ENCODE measurements around the gene WEE2. TPM values are rescaled to one million over a fixed set of nuclear protein-coding genes. Genes with fewer than 3 reads are reported as not detected.

The WEE2 gene
- total RNA-seq, 1 experiment from 2014 or later, result not detected

DNA sequence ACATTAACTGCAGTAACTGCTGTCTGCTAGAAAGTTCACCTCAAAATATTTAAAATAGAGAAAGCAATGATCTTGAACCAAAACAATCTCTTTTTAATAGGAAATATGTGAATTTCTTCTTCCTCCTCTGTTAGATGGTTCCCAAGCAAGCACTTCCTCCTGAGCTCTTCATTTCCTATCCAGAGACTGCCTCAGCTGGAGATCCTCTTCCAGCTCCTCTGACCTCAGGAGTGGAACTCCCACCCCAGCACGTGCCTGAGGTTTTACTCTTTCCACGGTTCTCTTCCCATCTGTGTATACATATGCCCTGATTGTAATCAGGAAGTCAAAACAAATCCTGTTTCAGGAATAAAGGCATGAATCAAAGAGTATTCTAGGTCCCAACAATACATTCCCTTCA lies 11.8 kb upstream of the WEE2 start:
- no peaks in the 10 kb centered on the region for H3K9me2 ChIP-seq (ENCODE audit: insufficient read depth)
- no peak overlapping the region for H3K9ac ChIP-seq (ENCODE audit: low read length)
- H3K27me3 ChIP-seq (ENCODE audit: insufficient read depth, low read length), result no peaks in the 10 kb centered on the region
- H3K4me1 ChIP-seq (ENCODE audit: control insufficient read depth in 1 of 2, insufficient read depth in 2 of 2, low read length in 2 of 2), result peaks cover 0 to 4% of the 10 kb centered on the region in 2 experiments; a peak in 1 of 4 replicates
- CTCF ChIA-PET, result interaction anchor here (1.3 kb wide), 1 partner anchor 42 kb away, joined by 3 read pairs; the partner anchor contains the start of gene SSBP1
- DNase-seq (ENCODE audit: low read depth, low spot score) (no peak), ATAC-seq (no peak)
- TF ChIP-seq, protein P1, sequence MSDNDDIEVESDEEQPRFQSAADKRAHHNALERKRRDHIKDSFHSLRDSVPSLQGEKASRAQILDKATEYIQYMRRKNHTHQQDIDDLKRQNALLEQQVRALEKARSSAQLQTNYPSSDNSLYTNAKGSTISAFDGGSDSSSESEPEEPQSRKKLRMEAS (IDR thresholded peaks at IDR 0.05), result no peak
- TF ChIP-seq ZFX (IDR thresholded peaks at IDR 0.05), result no peak
- TF ChIP-seq ELF1 (IDR thresholded peaks at IDR 0.05; ENCODE audit: borderline replicate concordance, low read depth), result no peak
- no peaks in the 10 kb centered on the region for H3K9me3 ChIP-seq (ENCODE audit: control insufficient read depth in 1 of 2, insufficient read depth in 1 of 2, low read depth in 1 of 2, low read length in 2 of 2)
- no TSS peak for BruUV-seq (replicated peaks)
- intact Hi-C loops (cut with micrococcal nuclease), result no loop called here
- H3K4me3 ChIP-seq (replicated peaks in 1 of 2; ENCODE audit: low read depth in 1 of 2, low read length in 2 of 2), result no peak overlapping the region
- no peak overlapping the region for H2AFZ ChIP-seq (ENCODE audit: low read depth, low read length, poor library complexity, severe bottlenecking)
- POLR2A ChIA-PET, result no interaction called here
- peaks cover 3% of the 10 kb centered on the region; the same call in 1 of the 2 replicates for H3K79me2 ChIP-seq (ENCODE audit: insufficient read depth, low read length)
- H3K4me2 ChIP-seq (ENCODE audit: low read length), result no peak overlapping the region
- no peaks in the 10 kb centered on the region for H3K36me3 ChIP-seq (ENCODE audit: control insufficient read depth in 1 of 2, insufficient read depth in 2 of 2, low read length in 2 of 2)
- RAD21 ChIA-PET (ENCODE audit: low non-redundant PET in 1 of 2, low total read pairs in 2 of 2, uncharacterized antibody in 2 of 2, unreplicated experiment in 2 of 2), result no interaction called here
- no peak overlapping the region for H3K27ac ChIP-seq (ENCODE audit: low read depth, low read length)
- no peaks in the 10 kb centered on the region for H4K20me1 ChIP-seq (ENCODE audit: insufficient read depth)

DNA sequence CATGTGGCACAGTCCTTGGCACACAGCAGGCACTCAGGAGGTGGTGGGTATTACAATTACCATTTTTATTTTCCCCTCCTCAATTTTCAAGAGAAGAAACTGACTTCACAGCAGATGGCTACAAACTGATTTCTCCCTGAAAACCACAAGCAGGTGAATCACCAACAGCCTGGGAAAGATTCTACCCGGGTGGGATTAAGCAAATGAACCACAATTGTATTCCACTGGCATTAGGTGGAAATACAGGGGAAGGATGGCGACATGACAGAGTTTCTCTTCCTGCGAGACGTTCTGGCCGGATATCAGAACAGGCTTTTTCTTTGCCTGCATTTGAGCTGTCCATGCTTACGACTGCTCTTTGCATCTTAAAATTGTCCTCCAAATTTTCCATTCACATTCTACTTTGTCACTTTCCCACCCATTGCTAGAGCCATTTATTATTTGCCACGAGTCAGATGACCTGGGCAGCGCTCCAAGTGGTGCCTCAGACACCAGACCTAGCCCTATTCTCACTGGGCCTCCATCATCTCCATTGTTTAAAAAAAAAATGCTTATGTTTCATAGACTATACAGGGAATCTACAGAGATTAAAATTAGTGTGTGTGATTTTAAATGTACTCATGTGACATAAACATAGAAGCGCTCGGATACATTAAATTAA lies 10.8 kb upstream of the WEE2 start:
- no peak overlapping the region for H3K27ac ChIP-seq (ENCODE audit: low read depth, low read length)
- ATAC-seq, result no peak

More for the DNA sequence above, 10.8 kb upstream of the WEE2 start:
- H3K9me2 ChIP-seq (ENCODE audit: insufficient read depth), result no peaks in the 10 kb centered on the region
- intact Hi-C loops (cut with micrococcal nuclease), result no loop called here
- DNase-seq (ENCODE audit: low read depth, low spot score), result no peak
- no peak overlapping the region for H3K4me2 ChIP-seq (ENCODE audit: low read length)
- peaks cover 0 to 4% of the 10 kb centered on the region in 2 experiments; a peak in 1 of 4 replicates for H3K4me1 ChIP-seq (ENCODE audit: control insufficient read depth in 1 of 2, insufficient read depth in 2 of 2, low read length in 2 of 2)
- no peaks in the 10 kb centered on the region for H4K20me1 ChIP-seq (ENCODE audit: insufficient read depth)
- H3K9me3 ChIP-seq (ENCODE audit: control insufficient read depth in 1 of 2, insufficient read depth in 1 of 2, low read depth in 1 of 2, low read length in 2 of 2), result no peaks in the 10 kb centered on the region
- TF ChIP-seq ZNF274 (IDR thresholded peaks at IDR 0.05; ENCODE audit: low read depth, low read length) (no peak), YY1 (IDR thresholded peaks at IDR 0.05; ENCODE audit: extremely low read depth, insufficient replicate concordance, low read depth, low read length) (no peak), EGR1 (IDR thresholded peaks at IDR 0.05; ENCODE audit: low read depth) (no peak), ZBTB33 (IDR thresholded peaks at IDR 0.05; ENCODE audit: extremely low read depth, insufficient replicate concordance, low read length) (no peak), JUND (IDR thresholded peaks at IDR 0.05) (no peak), SP1 (IDR thresholded peaks at IDR 0.05; ENCODE audit: low read depth) (no peak), REST (IDR thresholded peaks at IDR 0.05; ENCODE audit: low read depth) (no peak), ZFX (IDR thresholded peaks at IDR 0.05) (no peak), ELF1 (IDR thresholded peaks at IDR 0.05; ENCODE audit: borderline replicate concordance, low read depth) (no peak)
- H3K9ac ChIP-seq (ENCODE audit: low read length), result no peak overlapping the region
- CTCF ChIA-PET, result no interaction called here
- POLR2A ChIA-PET, result no interaction called here
- H3K4me3 ChIP-seq (replicated peaks in 1 of 2; ENCODE audit: low read depth in 1 of 2, low read length in 2 of 2), result no peak overlapping the region
- no TSS peak for BruUV-seq (replicated peaks)
- no peaks in the 10 kb centered on the region for H3K27me3 ChIP-seq (ENCODE audit: insufficient read depth, low read length)
- no peaks in the 10 kb centered on the region for H3K36me3 ChIP-seq (ENCODE audit: control insufficient read depth in 1 of 2, insufficient read depth in 2 of 2, low read length in 2 of 2)
- peaks cover 3% of the 10 kb centered on the region; the same call in 1 of the 2 replicates for H3K79me2 ChIP-seq (ENCODE audit: insufficient read depth, low read length)
- RAD21 ChIA-PET (ENCODE audit: low non-redundant PET in 1 of 2, low total read pairs in 2 of 2, uncharacterized antibody in 2 of 2, unreplicated experiment in 2 of 2), result no interaction called here
- H2AFZ ChIP-seq (ENCODE audit: low read depth, low read length, poor library complexity, severe bottlenecking), result no peak overlapping the region
